ENCODE data around the gene NUDT8.
"Not testable (repeated sequence)": the region's sequence is repeated elsewhere in the genome, so short reads cannot be mapped to it uniquely, and the experiment has no call there.

Gene NUDT8

DNA sequence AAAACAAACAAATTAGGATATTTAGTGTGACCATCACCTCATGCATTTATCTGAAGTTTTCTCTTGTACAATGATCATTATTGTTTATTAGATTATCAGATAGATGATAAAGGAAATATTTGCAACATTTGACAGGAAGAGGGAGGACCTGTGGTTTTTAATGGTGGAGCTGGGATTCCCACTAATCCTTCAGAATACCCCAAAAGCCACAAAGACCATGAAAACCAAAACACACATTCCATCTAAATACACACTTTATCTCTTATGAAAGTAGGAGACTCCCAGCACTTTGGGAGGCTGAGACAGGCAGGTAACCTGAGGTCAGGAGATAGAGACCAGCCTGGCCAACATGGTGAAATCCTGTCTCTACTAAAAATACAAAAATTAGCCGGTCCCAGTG, 30.6 kb downstream of the NUDT8 start:
- H3K4me3 ChIP-seq (ENCODE audit: low read depth, low read length) = no peak overlapping the region
- POLR2A ChIA-PET = no interaction called here
- TF ChIP-seq, protein P1, sequence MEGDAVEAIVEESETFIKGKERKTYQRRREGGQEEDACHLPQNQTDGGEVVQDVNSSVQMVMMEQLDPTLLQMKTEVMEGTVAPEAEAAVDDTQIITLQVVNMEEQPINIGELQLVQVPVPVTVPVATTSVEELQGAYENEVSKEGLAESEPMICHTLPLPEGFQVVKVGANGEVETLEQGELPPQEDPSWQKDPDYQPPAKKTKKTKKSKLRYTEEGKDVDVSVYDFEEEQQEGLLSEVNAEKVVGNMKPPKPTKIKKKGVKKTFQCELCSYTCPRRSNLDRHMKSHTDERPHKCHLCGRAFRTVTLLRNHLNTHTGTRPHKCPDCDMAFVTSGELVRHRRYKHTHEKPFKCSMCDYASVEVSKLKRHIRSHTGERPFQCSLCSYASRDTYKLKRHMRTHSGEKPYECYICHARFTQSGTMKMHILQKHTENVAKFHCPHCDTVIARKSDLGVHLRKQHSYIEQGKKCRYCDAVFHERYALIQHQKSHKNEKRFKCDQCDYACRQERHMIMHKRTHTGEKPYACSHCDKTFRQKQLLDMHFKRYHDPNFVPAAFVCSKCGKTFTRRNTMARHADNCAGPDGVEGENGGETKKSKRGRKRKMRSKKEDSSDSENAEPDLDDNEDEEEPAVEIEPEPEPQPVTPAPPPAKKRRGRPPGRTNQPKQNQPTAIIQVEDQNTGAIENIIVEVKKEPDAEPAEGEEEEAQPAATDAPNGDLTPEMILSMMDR (IDR thresholded peaks at IDR 0.05; ENCODE audit: insufficient read depth, low read length, missing control alignments) = no peak
- CTCF ChIA-PET = interaction anchor here (1.2 kb wide), 1 partner anchor 8 kb away, joined by 3 read pairs; no protein-coding TSS in a partner anchor
- DNase-seq (ENCODE audit: low read depth, low spot score) = no peak

DNA sequence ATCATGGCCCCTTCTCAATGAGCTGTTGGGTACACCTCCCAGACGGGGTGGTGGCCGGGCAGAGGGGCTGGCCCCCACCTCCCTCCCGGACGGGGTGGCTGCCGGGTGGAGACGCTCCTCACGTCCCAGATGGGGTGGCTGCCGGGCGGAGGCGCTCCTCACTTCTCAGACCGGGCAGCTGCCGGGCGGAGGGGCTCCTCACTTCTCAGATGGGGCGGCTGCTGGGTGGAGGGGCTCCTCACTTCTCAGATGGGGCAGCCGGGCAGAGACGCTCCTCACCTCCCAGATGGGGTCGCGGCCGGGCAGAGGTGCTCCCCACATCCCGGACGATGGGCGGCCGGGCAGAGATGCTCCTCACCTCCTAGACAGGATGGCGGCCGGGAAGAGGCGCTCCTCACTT, 31.8 kb downstream of the NUDT8 start:
- DNase-seq (ENCODE audit: low read depth, low spot score); H3K4me3 ChIP-seq (ENCODE audit: low read depth, low read length); CTCF ChIA-PET; POLR2A ChIA-PET: not testable (repeated sequence)

DNA sequence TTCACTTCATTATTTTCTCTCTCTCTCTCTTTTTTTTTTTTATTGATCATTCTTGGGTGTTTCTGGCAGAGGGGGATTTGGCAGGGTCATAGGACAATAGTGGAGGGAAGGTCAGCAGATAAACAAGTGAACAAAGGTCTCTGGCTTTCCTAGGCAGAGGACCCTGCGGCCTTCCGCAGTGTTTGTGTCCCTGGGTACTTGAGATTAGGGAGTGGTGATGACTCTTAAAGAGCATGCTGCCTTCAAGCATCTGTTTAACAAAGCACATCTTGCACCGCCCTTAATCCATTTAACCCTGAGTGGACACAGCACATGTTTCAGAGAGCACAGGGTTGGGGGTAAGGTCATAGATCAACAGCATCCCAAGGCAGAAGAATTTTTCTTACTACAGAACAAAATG, 32.3 kb downstream of the NUDT8 start:
- CTCF ChIA-PET; DNase-seq (ENCODE audit: low read depth, low spot score); H3K4me3 ChIP-seq (ENCODE audit: low read depth, low read length); POLR2A ChIA-PET: not testable (repeated sequence)

DNA sequence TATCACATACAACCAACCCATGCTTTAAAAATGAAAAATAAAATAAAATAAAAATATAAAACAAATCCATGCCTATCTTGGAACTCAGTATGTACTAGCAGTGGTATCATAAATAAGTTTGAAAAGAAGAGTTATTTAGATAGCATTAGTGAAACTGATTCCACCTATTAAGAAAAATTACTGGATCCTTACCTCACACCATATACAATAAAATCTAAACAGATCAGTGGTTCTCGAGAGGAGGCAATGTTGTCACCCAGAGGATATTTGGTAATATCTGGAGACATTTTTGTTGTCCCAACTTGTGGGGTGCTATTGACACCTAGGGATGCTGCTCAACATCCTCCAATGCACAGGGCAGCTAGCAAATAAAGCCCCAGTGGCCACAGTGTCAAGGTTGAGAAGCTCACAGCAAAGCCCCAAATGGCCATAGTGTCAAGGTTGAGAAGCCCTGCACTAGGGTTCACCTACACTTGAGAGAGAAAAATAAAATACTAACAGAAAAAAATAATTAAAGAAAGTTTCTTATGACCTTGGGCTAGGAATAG, 32.9 kb downstream of the NUDT8 start:
- TF ChIP-seq, protein P1 (IDR thresholded peaks at IDR 0.05; ENCODE audit: insufficient read depth, low read length, missing control alignments) = no peak
- no peak for DNase-seq (ENCODE audit: low read depth, low spot score)
- ChIA-PET CTCF (interaction anchor here (0.8 to 1.5 kb wide), 4 partner anchors 12 to 31 kb away, joined by 3 to 5 read pairs (median 5); partner anchors contain the start of gene GSTP1), POLR2A (no interaction called here)
- H3K4me3 ChIP-seq (ENCODE audit: low read depth, low read length) = no peak overlapping the region

DNA sequence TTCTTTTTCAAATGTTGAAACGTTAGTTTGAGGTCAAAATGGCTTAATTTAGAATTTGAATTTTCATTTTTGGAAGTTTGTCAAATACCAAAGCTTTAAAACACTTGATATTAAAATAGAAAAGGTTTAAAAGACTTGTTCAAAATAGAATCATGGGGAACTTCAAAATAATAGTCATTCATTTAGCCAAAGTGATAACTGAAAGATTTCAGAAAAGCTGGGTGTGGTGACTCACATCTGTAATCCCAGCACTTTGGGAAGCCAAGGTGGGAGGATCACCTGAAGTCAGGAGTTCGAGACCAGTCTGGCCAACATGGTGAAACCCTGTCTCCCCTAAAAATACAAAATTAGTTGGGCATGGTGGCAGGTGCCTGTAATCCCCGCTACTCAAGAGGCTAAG, 35.3 kb downstream of the NUDT8 start:
- H3K4me3 ChIP-seq (ENCODE audit: low read depth, low read length) = no peak overlapping the region
- TF ChIP-seq, protein P1 (IDR thresholded peaks at IDR 0.05; ENCODE audit: insufficient read depth, low read length, missing control alignments) = no peak
- DNase-seq (ENCODE audit: low read depth, low spot score) = no peak
- POLR2A ChIA-PET = no interaction called here
- CTCF ChIA-PET = interaction anchor here (1.5 kb wide), 1 partner anchor 35 kb away, joined by 3 read pairs; the partner anchor contains the start of gene NUDT8

DNA sequence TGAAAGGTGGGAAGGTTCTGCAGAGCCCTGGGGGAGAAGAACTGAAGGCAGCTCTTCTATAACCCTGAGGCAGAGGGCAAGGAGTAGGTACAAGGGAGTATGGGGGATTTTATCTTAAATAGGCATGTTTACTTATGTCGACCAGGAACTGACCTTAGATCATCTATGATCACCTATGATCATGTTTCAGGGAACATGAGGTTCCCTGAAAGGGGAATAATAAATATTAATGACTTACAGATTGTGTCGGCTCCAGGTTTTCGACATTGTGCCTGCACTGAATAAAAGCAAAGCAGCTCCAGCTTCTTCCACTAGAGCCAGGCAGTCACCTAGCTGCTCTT, 36.2 kb downstream of the NUDT8 start:
- CTCF ChIA-PET = interaction anchor here (1.0 to 1.5 kb wide), 3 partner anchors 10 to 36 kb away, joined by 3 to 4 read pairs (median 3); partner anchors contain the start of genes GSTP1 and NUDT8
- POLR2A ChIA-PET = interaction anchor here (2.3 kb wide), 1 partner anchor 10 kb away, joined by 9 read pairs; the partner anchor contains the start of gene GSTP1
- no peak for DNase-seq (ENCODE audit: low read depth, low spot score)
- TF ChIP-seq, protein P1 (IDR thresholded peaks at IDR 0.05; ENCODE audit: insufficient read depth, low read length, missing control alignments) = no peak
- no peak overlapping the region for H3K4me3 ChIP-seq (ENCODE audit: low read depth, low read length)

DNA sequence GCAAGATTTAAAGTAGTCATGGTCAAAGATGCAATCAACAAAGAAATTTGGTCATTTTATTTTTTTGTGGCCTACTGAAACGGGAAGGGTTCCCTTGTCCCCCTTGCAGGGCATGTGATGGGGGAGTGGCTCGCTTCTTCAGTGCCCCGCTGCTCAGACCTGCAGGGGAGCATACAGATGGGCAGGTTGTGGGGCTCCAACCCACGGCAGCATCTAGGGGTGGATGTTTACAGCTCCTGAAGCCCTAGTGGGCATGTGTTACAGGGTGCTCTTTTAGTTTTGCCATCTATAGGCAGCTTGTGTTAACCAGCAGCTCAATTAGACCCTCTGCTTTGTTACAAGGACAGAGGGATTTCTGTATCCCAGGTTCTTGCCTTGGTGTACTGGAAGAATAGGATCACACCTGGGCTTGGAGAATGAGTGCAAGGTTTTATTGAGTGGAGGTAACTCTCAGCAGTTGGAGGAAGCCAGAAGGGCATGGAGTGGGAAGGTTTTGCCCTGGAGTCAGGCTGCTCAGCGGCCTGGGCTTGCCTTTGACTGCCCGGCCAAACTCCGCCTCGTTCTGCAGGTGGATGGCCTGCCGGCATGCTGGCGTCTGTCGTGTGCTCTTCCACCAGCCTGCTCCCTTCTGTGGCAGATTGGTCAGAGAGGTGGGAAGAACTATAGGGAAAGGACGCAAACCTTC, 36.7 kb downstream of the NUDT8 start:
- ChIA-PET CTCF (interaction anchor here (1.0 to 1.8 kb wide), 8 partner anchors 8 to 36 kb away, joined by 3 to 13 read pairs (median 3); partner anchors contain the start of genes GSTP1 and NUDT8), POLR2A (interaction anchor here (2.3 kb wide), 1 partner anchor 9 kb away, joined by 9 read pairs; the partner anchor contains the start of gene GSTP1)
- TF ChIP-seq, protein P1 (IDR thresholded peaks at IDR 0.05; ENCODE audit: insufficient read depth, low read length, missing control alignments) = no peak
- DNase-seq (ENCODE audit: low read depth, low spot score) = no peak
- H3K4me3 ChIP-seq (ENCODE audit: low read depth, low read length) = no peak overlapping the region

DNA sequence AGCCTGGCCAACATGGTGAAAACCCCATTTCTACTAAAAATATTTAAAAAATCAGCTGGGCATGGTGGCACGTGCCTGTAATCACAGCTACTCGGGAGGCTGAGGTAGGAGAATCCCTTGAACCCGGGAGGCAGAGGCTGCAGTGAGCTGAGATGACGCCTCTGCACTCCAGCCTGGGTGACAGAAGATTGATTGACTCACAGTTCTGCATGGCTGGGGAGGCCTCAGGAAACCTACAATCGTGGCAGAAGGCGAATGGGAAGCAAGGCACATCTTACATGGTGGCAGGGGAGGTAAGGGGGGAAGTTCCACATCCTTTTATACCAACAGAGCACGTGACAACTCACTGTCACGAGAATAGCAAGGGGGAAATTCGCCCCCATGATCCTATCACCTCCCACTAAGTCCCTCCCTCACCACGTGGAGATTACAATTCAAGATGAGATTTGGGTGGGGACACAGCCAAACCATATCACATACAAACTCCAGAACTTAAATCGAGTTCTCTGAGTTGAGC, 40.8 kb downstream of the NUDT8 start:
- CTCF ChIA-PET; DNase-seq (ENCODE audit: low read depth, low spot score); POLR2A ChIA-PET; H3K4me3 ChIP-seq (ENCODE audit: low read depth, low read length): not testable (repeated sequence)

All from AG04449 (cell line).